Thoracic aorta (tissue), 2 donors: ENCODE measurements around the gene ADAMTS6. TPM values are rescaled to one million over a fixed set of nuclear protein-coding genes. Genes with fewer than 3 reads are reported as not detected.
"Not testable (repeated sequence)": the region's sequence is repeated elsewhere in the genome, so short reads cannot be mapped to it uniquely, and the experiment has no call there.

Experiments used
- ATAC-seq: fragments of 150-250 bp; one replicate; pipeline ENCODE4 v1.8.0; 2017; ENCODE audit warnings: low read depth; ENCODE audit not compliant: insufficient number of reproducible peaks, low FRiP score
- DNase-seq: peaks from one replicate; pipeline ENCODE4 v3.0.0-alpha.2; 2020; ENCODE audit warnings: low spot score
- H3K27ac ChIP-seq, 2 donors: fragments of 200-600 bp; sonication (generic); 1 replicate in 1 of 2; 2 replicates in 1 of 2; pipeline ENCODE4 v1.5.1; 2016; ENCODE audit warnings: mild to moderate bottlenecking in 2 of 2, moderate library complexity in 2 of 2
- H3K27me3 ChIP-seq: fragments of 200-600 bp; sonication (generic); replicated peaks from 2 replicates; pipeline ENCODE4 v1.6.0; 2016; ENCODE audit warnings: mild to moderate bottlenecking; ENCODE audit not compliant: insufficient read depth
- H3K36me3 ChIP-seq: fragments of 200-600 bp; sonication (generic); one replicate; pipeline ENCODE4 v1.5.1; 2016
- H3K4me1 ChIP-seq, 2 donors: fragments of 200-600 bp; sonication (generic); 1 replicate in 1 of 2; 2 replicates in 1 of 2; pipeline versions ENCODE4 v1.5.1 to v1.6.0; 2016; ENCODE audit warnings: low read depth in 2 of 2, mild to moderate bottlenecking in 1 of 2; ENCODE audit not compliant: control insufficient read depth in 1 of 2
- H3K4me3 ChIP-seq: fragments of 200-600 bp; sonication (generic); 2 replicates; pipeline ENCODE4 v1.5.1; 2016; ENCODE audit warnings: mild to moderate bottlenecking
- H3K9me3 ChIP-seq: fragments of 200-600 bp; sonication (generic); 2 replicates; pipeline ENCODE4 v1.5.1; 2016
- total RNA-seq, 2 donors: library from RNA; depleted of rRNA; stranded (reverse); fragments of >200 nt; gene quantifications; one replicate each; pipeline versions ENCODE4 v1.1.0 to v1.2.3, GENCODE V29; 2016
- TF ChIP-seq, protein P1 (sequence below): fragments of 200-600 bp; sonication (generic); IDR thresholded peaks from one replicate; pipeline ENCODE4 v1.5.1; 2019; ENCODE audit warnings: antibody characterized with exemption

ADAMTS6 gene
- total RNA-seq, 2 donors from 2014 or later: 4.9 to 11.8 TPM

DNA sequence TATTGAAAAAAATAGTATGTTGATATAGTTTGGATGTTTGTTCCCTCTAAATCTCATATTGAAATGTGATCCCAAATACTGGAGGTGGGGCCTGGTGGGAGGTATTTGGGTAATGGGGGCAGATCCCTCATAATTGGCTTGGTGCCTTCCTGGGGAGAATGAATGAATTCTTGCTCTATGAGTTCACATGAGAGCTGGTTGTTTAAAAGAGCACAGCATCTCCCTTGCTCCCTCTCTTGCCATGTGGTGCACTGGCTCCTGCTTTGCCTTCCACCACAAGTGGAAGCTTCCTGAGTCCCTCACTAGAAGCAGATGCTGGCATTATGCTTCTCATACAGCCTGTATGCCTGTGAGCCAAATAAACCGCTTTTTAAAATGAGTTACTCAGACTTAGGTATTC, 154.8 kb downstream of the ADAMTS6 start:
- H3K27ac ChIP-seq: no peak overlapping the region
- no peaks in the 10 kb centered on the region for H3K36me3 ChIP-seq
- TF ChIP-seq, protein P1, sequence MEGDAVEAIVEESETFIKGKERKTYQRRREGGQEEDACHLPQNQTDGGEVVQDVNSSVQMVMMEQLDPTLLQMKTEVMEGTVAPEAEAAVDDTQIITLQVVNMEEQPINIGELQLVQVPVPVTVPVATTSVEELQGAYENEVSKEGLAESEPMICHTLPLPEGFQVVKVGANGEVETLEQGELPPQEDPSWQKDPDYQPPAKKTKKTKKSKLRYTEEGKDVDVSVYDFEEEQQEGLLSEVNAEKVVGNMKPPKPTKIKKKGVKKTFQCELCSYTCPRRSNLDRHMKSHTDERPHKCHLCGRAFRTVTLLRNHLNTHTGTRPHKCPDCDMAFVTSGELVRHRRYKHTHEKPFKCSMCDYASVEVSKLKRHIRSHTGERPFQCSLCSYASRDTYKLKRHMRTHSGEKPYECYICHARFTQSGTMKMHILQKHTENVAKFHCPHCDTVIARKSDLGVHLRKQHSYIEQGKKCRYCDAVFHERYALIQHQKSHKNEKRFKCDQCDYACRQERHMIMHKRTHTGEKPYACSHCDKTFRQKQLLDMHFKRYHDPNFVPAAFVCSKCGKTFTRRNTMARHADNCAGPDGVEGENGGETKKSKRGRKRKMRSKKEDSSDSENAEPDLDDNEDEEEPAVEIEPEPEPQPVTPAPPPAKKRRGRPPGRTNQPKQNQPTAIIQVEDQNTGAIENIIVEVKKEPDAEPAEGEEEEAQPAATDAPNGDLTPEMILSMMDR: no peak
- H3K4me3 ChIP-seq: no peak overlapping the region
- peaks cover 8 to 30% of the 10 kb centered on the region in 2 donors for H3K4me1 ChIP-seq
- ATAC-seq: no peak
- DNase-seq: no peak
- no peaks in the 10 kb centered on the region for H3K27me3 ChIP-seq
- no peaks in the 10 kb centered on the region for H3K9me3 ChIP-seq

DNA sequence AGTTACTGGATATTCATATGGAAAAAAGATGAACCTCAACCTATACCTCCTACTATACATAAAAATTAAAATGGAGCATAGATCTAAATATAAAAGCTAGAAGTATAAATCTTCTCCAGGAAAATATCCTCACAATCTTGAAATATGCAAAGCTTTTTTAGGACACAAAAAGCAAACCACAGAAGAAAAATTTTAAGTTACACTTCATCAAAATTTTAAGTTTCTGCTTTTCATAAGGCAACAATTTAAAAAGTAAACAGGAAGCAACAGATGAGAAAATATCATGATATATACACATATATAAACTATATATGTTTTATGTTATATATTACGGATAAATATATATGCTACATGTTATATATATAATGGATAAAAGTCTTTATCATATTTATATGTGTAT, 157.5 kb downstream of the ADAMTS6 start:
- no peak for DNase-seq
- ATAC-seq: no peak
- H3K9me3 ChIP-seq: no peaks in the 10 kb centered on the region
- H3K4me3 ChIP-seq: no peak overlapping the region
- H3K27ac ChIP-seq: no peak overlapping the region
- TF ChIP-seq, protein P1: no peak
- no peaks in the 10 kb centered on the region for H3K36me3 ChIP-seq
- peaks cover 2 to 21% of the 10 kb centered on the region in 2 donors for H3K4me1 ChIP-seq
- H3K27me3 ChIP-seq: no peaks in the 10 kb centered on the region

GRCh38 chr5:65320704-65321103, 161.0 kb downstream of the ADAMTS6 start:
- H3K36me3 ChIP-seq, H3K9me3 ChIP-seq, DNase-seq, H3K27ac ChIP-seq, H3K27me3 ChIP-seq, H3K4me1 ChIP-seq, H3K4me3 ChIP-seq, ATAC-seq: not testable (repeated sequence)

GRCh38 chr5:65320250-65320649, 161.5 kb downstream of the ADAMTS6 start:
- H3K27me3 ChIP-seq: no peaks in the 10 kb centered on the region
- no peak overlapping the region for H3K4me3 ChIP-seq
- H3K36me3 ChIP-seq: no peaks in the 10 kb centered on the region
- H3K9me3 ChIP-seq: no peaks in the 10 kb centered on the region
- ATAC-seq (no peak), DNase-seq (no peak)
- TF ChIP-seq, protein P1: no peak
- H3K4me1 ChIP-seq: no peaks in the 10 kb centered on the region
- no peak overlapping the region for H3K27ac ChIP-seq

DNA sequence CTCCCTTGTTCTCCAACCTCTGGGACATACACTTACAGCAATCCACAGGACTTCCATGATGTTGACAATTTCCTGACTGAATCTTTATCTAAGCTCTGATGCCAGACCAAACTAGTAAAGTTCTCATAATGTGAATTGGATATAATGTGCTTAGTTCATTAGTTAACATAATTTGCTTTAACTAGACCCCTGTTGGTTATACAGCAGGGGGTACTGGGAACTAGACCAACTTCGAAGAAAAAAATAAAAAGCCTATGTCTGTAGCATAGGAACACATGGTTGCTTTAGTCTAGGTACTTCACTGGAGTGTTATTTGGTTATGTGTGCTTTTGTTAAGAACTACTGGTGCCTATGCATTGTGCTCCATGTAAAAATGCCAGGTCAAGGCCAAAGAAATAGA, 173.8 kb downstream of the ADAMTS6 start:
- no peak overlapping the region for H3K4me3 ChIP-seq
- no peaks in the 10 kb centered on the region for H3K27me3 ChIP-seq
- no peaks in the 10 kb centered on the region for H3K9me3 ChIP-seq
- DNase-seq: no peak
- no peaks in the 10 kb centered on the region for H3K4me1 ChIP-seq
- H3K36me3 ChIP-seq: no peaks in the 10 kb centered on the region
- TF ChIP-seq, protein P1: no peak
- ATAC-seq: no peak
- H3K27ac ChIP-seq: no peak overlapping the region

- no peaks in the 10 kb centered on the region for H3K36me3 ChIP-seq
- no peak overlapping the region for H3K4me3 ChIP-seq
- no peaks in the 10 kb centered on the region for H3K9me3 ChIP-seq
- DNase-seq: no peak
- ATAC-seq: no peak
- TF ChIP-seq, protein P1: no peak
- no peaks in the 10 kb centered on the region for H3K27me3 ChIP-seq
- no peaks in the 10 kb centered on the region for H3K4me1 ChIP-seq
- no peak overlapping the region for H3K27ac ChIP-seq
Observed at GRCh38 chr5:65307088-65307487, 174.6 kb downstream of the ADAMTS6 start.
